Neural progenitor cell (in vitro differentiated cells): ENCODE data around the gene KRAS. TPM values are rescaled to one million over a fixed set of nuclear protein-coding genes. Genes with fewer than 3 reads are reported as not detected.

Experiments used
- DNase-seq: peaks from one replicate; pipeline ENCODE4 v3.0.0-alpha.2; 2016; ENCODE audit warnings: low spot score
- H2AFZ ChIP-seq: fragments of 200-600 bp; sonication (generic); replicated peaks from 2 replicates; pipeline ENCODE4 v1.6.1; 2016; ENCODE audit warnings: antibody characterized with exemption
- H3F3A ChIP-seq: fragments of 200-600 bp; sonication (generic); 2 replicates; pipeline ENCODE4 v1.6.1; 2016; ENCODE audit warnings: antibody characterized with exemption, low read depth
- H3K27ac ChIP-seq: fragments of 200-600 bp; sonication (generic); 2 replicates; pipeline ENCODE4 v1.5.1; 2016; ENCODE audit warnings: mild to moderate bottlenecking
- H3K27me3 ChIP-seq: fragments of 200-600 bp; sonication (generic); 2 replicates; pipeline ENCODE4 v1.6.1; 2016; ENCODE audit warnings: mild to moderate bottlenecking, moderate library complexity
- H3K36me3 ChIP-seq: fragments of 200-600 bp; sonication (generic); 2 replicates; pipeline ENCODE4 v1.5.1; 2016
- H3K4me1 ChIP-seq: fragments of 200-600 bp; sonication (generic); 2 replicates; pipeline ENCODE4 v1.6.1; 2016; ENCODE audit warnings: mixed run types
- H3K4me2 ChIP-seq: fragments of 200-600 bp; sonication (generic); 2 replicates; pipeline ENCODE4 v1.6.1; 2016
- H3K4me3 ChIP-seq: fragments of 200-600 bp; sonication (generic); 2 replicates; pipeline ENCODE4 v1.5.1; 2016
- H3K79me2 ChIP-seq: fragments of 200-600 bp; sonication (generic); 2 replicates; pipeline ENCODE4 v1.6.1; 2016; ENCODE audit warnings: low read depth
- H3K9ac ChIP-seq: fragments of 200-600 bp; sonication (generic); 2 replicates; pipeline ENCODE4 v1.6.1; 2016
- H3K9me3 ChIP-seq: fragments of 200-600 bp; sonication (generic); 2 replicates; pipeline ENCODE4 v1.5.1; 2016; ENCODE audit warnings: low read depth
- H4K20me1 ChIP-seq: fragments of 200-600 bp; sonication (generic); 2 replicates; pipeline ENCODE4 v1.6.1; 2016; ENCODE audit warnings: low read depth
- H3K27ac Mint-ChIP-seq: 3 replicates; pipeline ENCODE4 v1.8.0; 2021; ENCODE audit warnings: mixed read lengths
- H3K27me3 Mint-ChIP-seq: 2 replicates; pipeline ENCODE4 v1.8.0; 2022; ENCODE audit warnings: low read depth, mild to moderate bottlenecking, inconsistent platforms, moderate library complexity, mixed read lengths; ENCODE audit not compliant: insufficient read depth
- H3K36me3 Mint-ChIP-seq: 3 replicates; pipeline ENCODE4 v1.8.0; 2021; ENCODE audit warnings: mixed read lengths
- H3K4me1 Mint-ChIP-seq: 3 replicates; pipeline ENCODE4 v1.8.0; 2021; ENCODE audit warnings: mixed read lengths
- H3K4me3 Mint-ChIP-seq: 3 replicates; pipeline ENCODE4 v1.8.0; 2021; ENCODE audit warnings: mild to moderate bottlenecking, moderate library complexity, mixed read lengths
- H3K9me3 Mint-ChIP-seq: 3 replicates; pipeline ENCODE4 v1.8.0; 2020; ENCODE audit warnings: mixed read lengths
- EZH2 ChIP-seq: fragments of 200-600 bp; sonication (generic); IDR thresholded peaks from 2 replicates; pipeline ENCODE4 v1.6.1; 2017; ENCODE audit warnings: antibody characterized with exemption, mild to moderate bottlenecking, moderate library complexity
- EZH2phosphoT487 ChIP-seq: fragments of 200-600 bp; sonication (generic); IDR thresholded peaks from 2 replicates; pipeline ENCODE4 v1.6.1; 2017; ENCODE audit warnings: antibody characterized with exemption
- total RNA-seq: library from RNA; depleted of rRNA; stranded (reverse); fragments of >200 nt; gene quantifications from 2 replicates; pipeline ENCODE4 v1.2.3, GENCODE V29; 2015; ENCODE audit warnings: low replicate concordance
- TF ChIP-seq, protein P1 (sequence below): fragments of 200-600 bp; sonication (generic); IDR thresholded peaks from 2 replicates; pipeline ENCODE4 v1.5.1; 2017; ENCODE audit warnings: antibody characterized with exemption, mild to moderate bottlenecking

KRAS gene
- total RNA-seq, 1 donor from 2014 or later: 49.9 TPM

DNA sequence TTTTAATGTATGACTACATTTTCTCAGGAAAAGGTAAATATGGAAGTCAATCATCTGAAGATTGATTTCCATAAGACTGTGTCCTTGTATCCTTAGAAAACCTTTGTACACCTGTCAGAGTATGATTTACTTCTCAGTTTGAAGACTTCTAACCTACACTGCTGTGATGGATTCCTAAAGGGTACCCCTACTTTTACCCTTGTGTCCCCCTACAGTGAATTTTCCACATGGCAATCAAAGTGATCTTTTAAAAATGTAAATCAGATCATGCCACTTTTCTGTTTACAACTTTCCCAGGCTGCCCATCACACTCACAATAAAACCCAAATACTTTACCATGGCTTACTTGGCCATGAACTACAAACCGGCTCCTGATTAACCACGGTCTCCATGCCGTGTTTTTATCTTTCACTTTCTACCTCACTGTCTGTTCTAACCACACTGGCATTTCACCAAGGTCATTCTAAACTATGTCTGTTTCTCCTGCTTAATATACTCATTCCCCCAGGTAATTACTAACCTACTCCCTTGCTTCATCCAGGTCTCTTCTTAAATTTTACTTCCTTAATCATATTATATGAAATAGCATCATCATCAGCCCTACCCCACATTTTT, 63.8 kb downstream of the KRAS start:
- peaks cover 4% of the 10 kb centered on the region for H3K27me3 Mint-ChIP-seq
- DNase-seq: no peak
- Histone ChIP-seq H3K4me3 (no peak overlapping the region), H3F3A (no peaks in the 10 kb centered on the region), H3K9ac (no peak overlapping the region), H3K4me1 (no peaks in the 10 kb centered on the region), H3K9me3 (no peaks in the 10 kb centered on the region), H3K27me3 (no peaks in the 10 kb centered on the region), H4K20me1 (no peaks in the 10 kb centered on the region), H3K4me2 (no peak overlapping the region), H2AFZ (no peak overlapping the region), H3K36me3 (no peaks in the 10 kb centered on the region), H3K79me2 (no peaks in the 10 kb centered on the region), H3K27ac (no peak overlapping the region)
- no peak overlapping the region for H3K27ac Mint-ChIP-seq
- H3K36me3 Mint-ChIP-seq: no peaks in the 10 kb centered on the region
- H3K4me1 Mint-ChIP-seq: peaks cover 3% of the 10 kb centered on the region
- TF ChIP-seq, protein P1, sequence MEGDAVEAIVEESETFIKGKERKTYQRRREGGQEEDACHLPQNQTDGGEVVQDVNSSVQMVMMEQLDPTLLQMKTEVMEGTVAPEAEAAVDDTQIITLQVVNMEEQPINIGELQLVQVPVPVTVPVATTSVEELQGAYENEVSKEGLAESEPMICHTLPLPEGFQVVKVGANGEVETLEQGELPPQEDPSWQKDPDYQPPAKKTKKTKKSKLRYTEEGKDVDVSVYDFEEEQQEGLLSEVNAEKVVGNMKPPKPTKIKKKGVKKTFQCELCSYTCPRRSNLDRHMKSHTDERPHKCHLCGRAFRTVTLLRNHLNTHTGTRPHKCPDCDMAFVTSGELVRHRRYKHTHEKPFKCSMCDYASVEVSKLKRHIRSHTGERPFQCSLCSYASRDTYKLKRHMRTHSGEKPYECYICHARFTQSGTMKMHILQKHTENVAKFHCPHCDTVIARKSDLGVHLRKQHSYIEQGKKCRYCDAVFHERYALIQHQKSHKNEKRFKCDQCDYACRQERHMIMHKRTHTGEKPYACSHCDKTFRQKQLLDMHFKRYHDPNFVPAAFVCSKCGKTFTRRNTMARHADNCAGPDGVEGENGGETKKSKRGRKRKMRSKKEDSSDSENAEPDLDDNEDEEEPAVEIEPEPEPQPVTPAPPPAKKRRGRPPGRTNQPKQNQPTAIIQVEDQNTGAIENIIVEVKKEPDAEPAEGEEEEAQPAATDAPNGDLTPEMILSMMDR: no peak
- no peak for TF ChIP-seq EZH2
- TF ChIP-seq EZH2phosphoT487: no peak
- H3K4me3 Mint-ChIP-seq: no peak overlapping the region
- H3K9me3 Mint-ChIP-seq: no peaks in the 10 kb centered on the region

DNA sequence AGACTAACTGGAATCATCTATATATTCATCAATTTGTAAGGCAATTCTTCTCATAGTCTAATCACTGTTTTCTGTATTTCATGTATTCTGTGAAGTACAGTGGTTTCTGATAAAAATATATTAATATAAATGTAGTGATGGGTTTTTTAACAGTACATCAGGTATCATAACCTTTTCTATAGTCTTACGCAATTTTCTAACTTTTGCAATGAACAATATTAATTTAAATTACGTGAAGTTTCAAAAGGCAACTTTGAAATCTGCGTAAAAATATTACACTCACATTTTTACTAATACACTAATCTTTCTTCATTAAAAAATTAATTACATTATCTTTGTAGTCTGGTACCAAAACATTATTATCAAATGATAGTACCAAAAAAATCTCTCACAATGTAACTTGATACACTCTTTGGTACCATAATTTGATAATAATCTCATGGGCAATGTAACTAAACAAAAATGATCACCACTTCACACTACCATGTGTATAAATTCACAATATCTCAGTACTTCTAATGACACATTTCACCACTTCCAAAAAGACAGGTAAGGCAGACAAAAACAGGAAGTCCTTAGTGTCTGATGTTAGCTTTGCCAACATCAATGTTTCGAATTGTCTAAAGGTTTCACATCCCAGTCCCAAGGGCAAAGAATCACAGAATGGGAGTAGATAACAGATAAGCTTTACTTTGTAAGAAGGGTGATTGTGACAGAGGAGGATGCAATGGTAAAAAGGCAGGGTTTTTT, 64.5 kb downstream of the KRAS start:
- Histone ChIP-seq H3F3A (no peaks in the 10 kb centered on the region), H3K4me1 (no peaks in the 10 kb centered on the region), H3K4me2 (no peak overlapping the region), H3K4me3 (no peak overlapping the region), H3K9me3 (no peaks in the 10 kb centered on the region), H3K27ac (no peak overlapping the region), H3K27me3 (no peaks in the 10 kb centered on the region), H2AFZ (no peak overlapping the region), H4K20me1 (no peaks in the 10 kb centered on the region), H3K9ac (no peak overlapping the region), H3K79me2 (no peaks in the 10 kb centered on the region), H3K36me3 (no peaks in the 10 kb centered on the region)
- peaks cover 3% of the 10 kb centered on the region for H3K4me1 Mint-ChIP-seq
- TF ChIP-seq EZH2phosphoT487 (no peak), EZH2 (no peak)
- TF ChIP-seq, protein P1: no peak
- no peak overlapping the region for H3K27ac Mint-ChIP-seq
- H3K36me3 Mint-ChIP-seq: no peaks in the 10 kb centered on the region
- H3K4me3 Mint-ChIP-seq: no peak overlapping the region
- H3K9me3 Mint-ChIP-seq: no peaks in the 10 kb centered on the region
- no peak for DNase-seq
- H3K27me3 Mint-ChIP-seq: peaks cover 4% of the 10 kb centered on the region

DNA sequence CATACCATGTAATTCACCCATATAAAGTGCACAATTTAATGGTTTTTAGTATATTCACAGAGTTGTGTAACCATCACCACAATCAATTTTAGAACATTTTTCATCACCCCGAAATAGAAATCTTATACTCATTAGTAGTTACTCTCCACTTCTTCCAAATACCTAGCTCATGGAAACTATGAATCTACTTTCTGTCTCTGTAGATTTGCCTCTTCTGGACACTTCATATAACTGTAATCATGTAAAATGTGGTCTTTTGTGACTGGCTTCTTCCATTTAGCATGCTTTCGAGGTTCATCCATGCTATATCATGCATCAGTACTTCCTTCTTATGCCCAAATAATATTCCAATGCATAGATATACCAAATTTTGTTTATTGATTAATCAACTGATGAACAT, 66.6 kb downstream of the KRAS start:
- Histone ChIP-seq H3K9me3 (no peaks in the 10 kb centered on the region), H3K79me2 (no peaks in the 10 kb centered on the region), H3K4me2 (no peak overlapping the region), H3K27me3 (no peaks in the 10 kb centered on the region), H3K9ac (no peak overlapping the region), H2AFZ (no peak overlapping the region), H3K4me1 (no peaks in the 10 kb centered on the region), H3K4me3 (no peak overlapping the region), H4K20me1 (no peaks in the 10 kb centered on the region), H3K27ac (no peak overlapping the region), H3F3A (no peaks in the 10 kb centered on the region), H3K36me3 (no peaks in the 10 kb centered on the region)
- Mint-ChIP-seq H3K27ac (no peak overlapping the region), H3K36me3 (no peaks in the 10 kb centered on the region), H3K4me3 (no peak overlapping the region), H3K27me3 (peaks cover 4% of the 10 kb centered on the region), H3K9me3 (no peaks in the 10 kb centered on the region), H3K4me1 (peaks cover 3% of the 10 kb centered on the region)
- no peak for DNase-seq
- TF ChIP-seq, protein P1: no peak
- TF ChIP-seq EZH2: no peak
- TF ChIP-seq EZH2phosphoT487: no peak
